AG08396 (cell line): ENCODE results near the gene DDX42.

Experiments used
- DNase-seq: peaks from one replicate; pipeline ENCODE4 v3.0.0; 2012; ENCODE audit warnings: low spot score, mixed read lengths

The DDX42 gene, protein sequence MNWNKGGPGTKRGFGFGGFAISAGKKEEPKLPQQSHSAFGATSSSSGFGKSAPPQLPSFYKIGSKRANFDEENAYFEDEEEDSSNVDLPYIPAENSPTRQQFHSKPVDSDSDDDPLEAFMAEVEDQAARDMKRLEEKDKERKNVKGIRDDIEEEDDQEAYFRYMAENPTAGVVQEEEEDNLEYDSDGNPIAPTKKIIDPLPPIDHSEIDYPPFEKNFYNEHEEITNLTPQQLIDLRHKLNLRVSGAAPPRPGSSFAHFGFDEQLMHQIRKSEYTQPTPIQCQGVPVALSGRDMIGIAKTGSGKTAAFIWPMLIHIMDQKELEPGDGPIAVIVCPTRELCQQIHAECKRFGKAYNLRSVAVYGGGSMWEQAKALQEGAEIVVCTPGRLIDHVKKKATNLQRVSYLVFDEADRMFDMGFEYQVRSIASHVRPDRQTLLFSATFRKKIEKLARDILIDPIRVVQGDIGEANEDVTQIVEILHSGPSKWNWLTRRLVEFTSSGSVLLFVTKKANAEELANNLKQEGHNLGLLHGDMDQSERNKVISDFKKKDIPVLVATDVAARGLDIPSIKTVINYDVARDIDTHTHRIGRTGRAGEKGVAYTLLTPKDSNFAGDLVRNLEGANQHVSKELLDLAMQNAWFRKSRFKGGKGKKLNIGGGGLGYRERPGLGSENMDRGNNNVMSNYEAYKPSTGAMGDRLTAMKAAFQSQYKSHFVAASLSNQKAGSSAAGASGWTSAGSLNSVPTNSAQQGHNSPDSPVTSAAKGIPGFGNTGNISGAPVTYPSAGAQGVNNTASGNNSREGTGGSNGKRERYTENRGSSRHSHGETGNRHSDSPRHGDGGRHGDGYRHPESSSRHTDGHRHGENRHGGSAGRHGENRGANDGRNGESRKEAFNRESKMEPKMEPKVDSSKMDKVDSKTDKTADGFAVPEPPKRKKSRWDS

GRCh38 chr17:63774141-63774968 lies at the start of gene DDX42:
TSS of gene DDX42 (plus strand) at chr17:63774170. CDS start at chr17:63787050, 12,880 bp downstream.
- peak; percentile 56 for DNase-seq

- no peak for DNase-seq
Measured at GRCh38 chr17:63735691-63736090, 38.3 kb upstream of the DDX42 start.

- DNase-seq: peak; percentile 13
Measured at GRCh38 chr17:63740464-63741142, 33.4 kb upstream of the DDX42 start.

GRCh38 chr17:63741143-63741407 lies 32.9 kb upstream of the DDX42 start:
- DNase-seq: peak; percentile 6

GRCh38 chr17:63741408-63742173 lies 32.4 kb upstream of the DDX42 start, which contains the start of gene STRADA:
TSS of gene STRADA (minus strand) at chr17:63741799. CDS start at chr17:63728369, 13,430 bp downstream.
- peak; percentile 99 for DNase-seq

DNA sequence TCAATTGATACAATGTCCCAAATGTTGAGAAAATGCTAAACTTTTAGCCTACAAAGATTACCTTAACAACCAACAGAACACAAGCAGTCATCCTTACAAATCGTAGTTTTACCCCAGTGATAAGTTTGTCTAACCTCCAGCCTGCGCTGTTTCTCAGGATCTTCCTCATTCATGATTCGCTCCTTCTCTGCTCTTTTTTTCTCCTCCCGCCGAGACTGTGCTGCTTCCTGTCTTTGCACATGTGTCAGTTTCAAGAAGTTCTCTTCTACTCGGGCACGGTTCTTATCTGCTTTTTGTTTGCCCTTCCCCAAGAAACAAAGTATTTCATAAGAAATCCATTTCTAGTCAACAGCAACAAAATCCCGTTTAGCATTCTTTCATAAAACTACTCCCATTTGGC lies 22.2 kb upstream of the DDX42 start:
- DNase-seq: no peak

- DNase-seq: no peak
Measured at GRCh38 chr17:63752707-63753106, 21.3 kb upstream of the DDX42 start.

GRCh38 chr17:63753215-63753614 lies 20.8 kb upstream of the DDX42 start:
- no peak for DNase-seq

DNA sequence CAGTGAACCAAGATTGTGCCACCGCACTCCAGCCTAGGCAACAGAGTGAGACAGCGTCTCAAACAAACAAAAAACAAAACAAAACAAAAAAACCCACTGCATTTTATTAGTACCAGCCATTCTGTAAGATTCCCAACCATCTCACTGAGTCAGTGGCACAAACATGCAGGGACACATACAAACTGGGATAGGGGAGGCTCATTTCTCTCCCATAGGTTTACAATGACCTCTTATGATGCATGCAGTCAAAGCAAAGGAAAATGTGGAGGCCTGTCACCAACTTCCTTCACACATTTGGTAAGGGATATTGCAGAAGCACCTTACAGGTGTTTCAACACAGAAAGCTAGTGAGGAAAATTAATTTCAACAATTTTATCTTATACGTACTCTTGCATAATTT lies 19.9 kb upstream of the DDX42 start:
- DNase-seq: no peak

- DNase-seq: no peak
Measured at GRCh38 chr17:63758428-63758827, 15.5 kb upstream of the DDX42 start.

DNA sequence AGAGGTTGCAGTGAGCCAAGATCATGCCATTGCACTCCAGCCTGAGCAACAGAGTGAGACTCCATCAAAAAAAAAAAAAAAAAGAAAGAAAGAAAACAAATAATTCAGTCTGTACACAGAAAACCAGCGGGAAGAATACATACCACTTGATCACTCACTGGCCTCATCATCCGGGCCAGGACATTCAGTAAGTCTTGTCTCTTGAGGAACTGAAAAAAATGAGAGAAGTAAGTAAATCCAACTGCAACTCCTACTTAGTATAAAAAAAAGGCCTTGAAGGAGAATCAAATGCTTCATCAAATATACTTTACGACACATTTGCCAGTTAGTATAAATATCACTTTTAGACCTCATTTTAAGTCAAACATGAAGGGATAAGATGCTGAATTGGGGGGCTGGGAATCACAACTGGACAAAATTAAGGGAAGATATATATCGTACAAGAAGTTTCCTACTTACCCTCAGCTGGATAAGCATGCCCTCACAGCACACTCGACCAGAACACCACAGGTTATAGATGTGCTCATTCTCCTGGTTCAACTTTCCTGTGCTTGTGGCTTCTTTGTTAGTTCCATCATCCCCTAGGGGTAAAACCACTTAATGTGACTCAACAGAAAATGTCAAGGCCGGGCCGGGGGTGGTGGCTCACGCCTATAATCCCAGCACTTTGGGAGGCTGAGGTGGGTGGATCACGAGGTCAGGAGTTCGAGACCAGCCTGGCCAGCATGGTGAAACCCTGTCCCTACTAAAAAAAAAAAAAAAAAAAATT lies 13.0 kb upstream of the DDX42 start:
- DNase-seq: no peak

GRCh38 chr17:63762161-63763078 lies 11.6 kb upstream of the DDX42 start:
- no peak for DNase-seq

DNA sequence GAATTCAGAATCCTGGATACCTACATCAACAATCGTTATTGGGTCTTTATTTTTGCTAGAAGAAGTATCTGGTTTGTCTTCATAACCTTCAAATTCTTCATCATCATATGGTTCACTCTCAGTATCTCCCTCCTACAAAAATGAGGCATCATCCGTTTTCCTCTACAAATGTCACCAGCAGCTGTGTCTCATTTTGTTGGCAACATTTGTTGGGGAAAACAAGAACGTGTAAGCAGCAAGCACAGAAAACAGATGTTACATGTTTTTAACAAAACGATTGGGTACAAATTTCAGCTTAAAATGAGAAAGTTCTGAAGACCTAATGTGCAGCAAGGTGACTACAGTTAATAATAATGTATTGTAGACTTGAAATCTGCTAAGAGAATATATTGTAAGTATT lies 9.3 kb upstream of the DDX42 start:
- no peak for DNase-seq

DNA sequence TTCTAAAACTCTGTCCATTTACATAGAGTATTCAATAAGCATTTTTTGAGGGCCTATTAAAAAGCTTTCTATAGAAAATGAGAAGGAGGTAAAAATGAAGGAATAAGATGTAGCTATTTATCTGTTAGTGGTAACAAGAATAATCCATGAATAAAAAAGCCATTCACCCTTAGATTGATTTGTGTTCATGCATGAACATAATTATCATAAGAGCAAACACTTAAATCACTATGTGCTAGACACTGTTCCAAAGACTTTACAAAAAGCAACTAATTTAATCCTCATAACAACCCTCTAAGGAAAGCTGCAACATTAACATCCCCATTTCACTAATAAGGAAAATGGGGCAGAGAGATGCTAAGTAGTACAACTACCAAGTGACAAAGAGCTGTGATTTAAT lies 7.2 kb upstream of the DDX42 start:
- no peak for DNase-seq

GRCh38 chr17:63768433-63768832 lies 5.5 kb upstream of the DDX42 start:
- no peak for DNase-seq

DNA sequence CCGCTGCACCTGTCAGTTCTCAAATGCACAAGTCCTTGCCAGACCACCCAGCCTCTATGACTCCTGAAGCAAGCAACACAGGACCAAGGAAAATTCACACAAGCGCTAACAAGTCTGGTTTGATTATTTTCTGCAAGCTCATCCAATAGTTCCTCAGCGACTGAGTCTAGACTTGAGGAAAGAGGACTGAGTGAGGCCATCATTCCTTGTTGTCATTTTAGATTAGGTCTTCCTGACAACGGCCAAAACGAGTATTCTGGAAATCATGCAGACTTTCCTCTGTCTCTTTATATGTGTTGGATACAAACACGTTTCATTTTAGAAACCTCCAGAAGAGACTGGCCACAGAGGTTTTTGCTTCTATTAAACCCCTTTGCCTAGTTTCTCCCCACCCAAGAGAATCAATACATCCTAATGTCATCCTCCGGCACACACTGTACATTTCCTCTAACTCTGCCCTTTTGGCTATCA lies 1.1 kb upstream of the DDX42 start:
- no peak for DNase-seq

DNA sequence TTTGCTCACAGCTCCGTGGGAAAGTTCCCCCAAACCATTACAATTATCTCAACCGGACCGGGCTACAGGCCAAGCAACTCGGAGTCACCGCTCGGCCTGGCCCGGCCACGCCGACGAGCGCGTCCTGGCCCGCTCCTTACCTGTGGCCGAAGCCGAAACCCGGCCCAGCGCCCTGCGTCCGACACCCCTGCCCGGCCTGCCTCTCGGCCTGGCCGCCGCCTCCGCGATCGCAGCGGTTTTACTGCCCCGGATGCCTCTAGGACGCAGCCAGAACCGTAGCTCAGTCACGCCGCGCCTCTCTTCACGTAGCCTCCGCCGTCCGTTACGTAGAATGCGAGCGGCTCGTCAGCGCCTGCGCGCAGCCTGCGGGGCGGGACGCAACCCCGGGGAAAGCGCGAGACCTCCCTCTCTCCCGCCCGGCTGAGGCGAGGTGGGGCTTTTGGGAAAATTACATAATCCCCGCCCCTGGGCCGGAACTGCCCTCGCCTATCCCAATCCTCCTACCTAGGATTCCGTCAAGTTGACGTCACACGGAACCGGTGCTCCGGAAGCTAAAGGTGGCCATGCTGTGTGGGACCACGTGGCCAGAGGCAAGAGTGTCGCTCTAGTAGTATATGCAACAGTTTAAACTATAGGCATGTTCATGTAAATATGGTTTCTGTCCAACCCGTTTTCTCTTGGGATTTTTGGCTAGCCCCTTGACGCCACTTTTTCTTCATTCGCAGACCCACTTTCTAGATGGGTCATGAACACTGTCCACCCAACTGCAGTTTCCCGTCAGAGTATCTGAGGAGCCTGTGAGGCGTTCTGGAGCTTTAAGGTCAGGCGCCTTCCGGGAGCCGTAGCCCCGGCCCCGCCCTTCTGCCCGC lies 464 bp upstream of the DDX42 start, which contains the start of gene CCDC47:
TSS of gene CCDC47 (minus strand) at position 326 of the 869 bp plus-strand sequence. CDS start 7,422 bp downstream, outside the sequence.
- peak; percentile 100 for DNase-seq

DNA sequence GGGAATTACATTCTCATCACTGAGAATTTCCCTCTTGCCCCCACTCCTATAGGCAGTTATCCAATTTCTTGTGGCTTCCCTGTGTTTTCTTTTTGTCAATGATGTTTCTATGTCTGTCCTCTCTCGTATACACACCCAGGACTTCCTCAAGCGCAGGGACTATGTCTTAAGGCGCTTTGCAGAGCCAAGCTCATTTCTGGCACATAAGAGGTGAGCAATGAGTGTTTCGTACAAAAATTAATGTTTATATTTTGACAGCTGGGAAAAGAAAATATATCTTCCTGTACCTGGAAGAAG lies 947 bp downstream of the DDX42 start:
- DNase-seq: no peak
